Choroid plexus epithelial cell (primary cell): ENCODE data around the gene NUP214.

Experiments used
- DNase-seq: peaks from one replicate; pipeline ENCODE4 v3.0.0-alpha.2; 2010; ENCODE audit warnings: low read depth
- H3K4me3 ChIP-seq: 2 replicates; pipeline ENCODE4 v1.5.1; 2011; ENCODE audit warnings: low read depth, mild to moderate bottlenecking, control low read depth, low read length, moderate library complexity
- CTCF ChIP-seq: conservative IDR thresholded peaks from 2 replicates; pipeline ENCODE4 v1.5.1; 2011; ENCODE audit warnings: low read depth, mild to moderate bottlenecking, control low read depth, inconsistent platforms, low read length, moderate library complexity

NUP214 gene

GRCh38 chr9:131092548-131093440 is 32.6 kb upstream of the NUP214 start:
- no peak for TF ChIP-seq CTCF
- no peak for DNase-seq
- H3K4me3 ChIP-seq = no peak overlapping the region

GRCh38 chr9:131094015-131094414 is 31.4 kb upstream of the NUP214 start:
- no peak for DNase-seq

GRCh38 chr9:131094622-131095021 is 30.8 kb upstream of the NUP214 start:
- TF ChIP-seq CTCF = no peak
- no peak overlapping the region for H3K4me3 ChIP-seq
- peak; percentile 70 for DNase-seq

More at GRCh38 chr9:131094015-131094414, 31.4 kb upstream of the NUP214 start:
- no peak for TF ChIP-seq CTCF
- no peak overlapping the region for H3K4me3 ChIP-seq

- no peak overlapping the region for H3K4me3 ChIP-seq
These were observed 29.6 kb upstream of the NUP214 start for GRCh38 chr9:131095666-131096268.

GRCh38 chr9:131096269-131097125 is 28.9 kb upstream of the NUP214 start, which contains the start of gene AIF1L:
Gene AIF1L, plus strand, starts transcription at chr9:131096531. Its CDS starts 99 bp downstream, at chr9:131096630.
- no peak for DNase-seq
- TF ChIP-seq CTCF = peak; percentile 23
- H3K4me3 ChIP-seq = peak within 1 kb of the TSS; percentile 22

More at GRCh38 chr9:131095666-131096268, 29.6 kb upstream of the NUP214 start:
- TF ChIP-seq CTCF = no peak
- DNase-seq = no peak

GRCh38 chr9:131097126-131097947 is 28.0 kb upstream of the NUP214 start:
- H3K4me3 ChIP-seq = no peak overlapping the region
- no peak for TF ChIP-seq CTCF
- no peak for DNase-seq
